ENCODE results near the gene LPO.

Gene LPO

DNA sequence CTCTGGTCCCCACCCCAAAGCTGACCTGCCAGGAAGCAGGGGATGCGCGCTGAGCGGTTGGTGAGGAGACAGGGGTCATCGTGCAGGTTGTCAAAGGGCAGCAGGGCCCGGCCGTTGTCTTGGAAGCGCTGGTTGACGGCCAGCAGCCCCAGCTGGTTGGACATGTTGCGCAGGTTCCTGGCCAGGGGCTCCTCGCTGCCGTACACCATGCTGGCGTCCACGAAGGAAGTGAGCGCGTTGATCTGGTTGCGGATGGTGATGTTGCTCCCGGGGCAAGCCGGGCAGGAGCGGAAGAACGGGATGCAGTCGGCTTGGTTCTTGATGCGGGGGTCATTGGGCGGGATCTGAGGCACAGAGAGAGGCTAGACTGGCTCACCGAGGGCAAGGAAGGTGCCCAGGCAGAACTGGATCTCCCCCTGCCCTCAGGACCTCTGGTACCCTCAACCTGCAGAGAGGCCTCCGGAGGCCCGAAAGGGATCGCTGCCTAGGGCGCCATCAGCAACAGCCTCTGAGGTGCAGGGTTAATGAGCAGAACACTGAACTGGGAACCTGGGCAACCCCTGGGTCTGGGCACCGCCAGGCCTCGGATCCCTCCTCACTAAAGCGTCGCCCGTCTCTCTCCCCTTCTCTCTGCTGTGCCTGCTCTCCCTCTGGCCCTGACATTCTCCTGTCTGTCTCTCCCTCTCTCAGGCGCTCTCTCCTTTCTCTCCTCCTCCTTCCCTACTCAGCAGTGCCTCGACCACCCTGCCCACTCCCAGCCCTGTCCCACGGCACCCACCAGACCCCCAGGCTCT is 39.6 kb downstream of the LPO start:
- DNase-seq (ENCODE audit: low read depth, low spot score): peak; percentile 35

DNA sequence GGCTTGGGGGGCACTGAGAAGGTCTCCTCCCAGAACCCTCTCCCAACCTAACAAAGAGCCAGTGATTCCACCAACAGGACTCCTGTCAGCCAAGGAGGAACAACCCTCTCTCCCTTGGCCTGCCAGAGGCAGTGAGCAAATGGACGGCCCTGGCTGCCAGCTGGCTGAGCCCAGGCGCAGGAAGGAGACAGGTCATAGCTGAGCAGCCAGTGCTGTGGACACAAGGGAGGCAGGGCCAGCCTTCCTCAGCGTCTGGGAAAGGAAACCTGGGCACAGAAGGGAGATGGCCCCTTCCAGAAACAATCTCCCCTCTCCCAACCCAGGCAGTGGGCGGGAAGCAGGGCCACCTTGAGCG is 40.3 kb downstream of the LPO start:
- no peak for DNase-seq (ENCODE audit: low read depth, low spot score)

DNA sequence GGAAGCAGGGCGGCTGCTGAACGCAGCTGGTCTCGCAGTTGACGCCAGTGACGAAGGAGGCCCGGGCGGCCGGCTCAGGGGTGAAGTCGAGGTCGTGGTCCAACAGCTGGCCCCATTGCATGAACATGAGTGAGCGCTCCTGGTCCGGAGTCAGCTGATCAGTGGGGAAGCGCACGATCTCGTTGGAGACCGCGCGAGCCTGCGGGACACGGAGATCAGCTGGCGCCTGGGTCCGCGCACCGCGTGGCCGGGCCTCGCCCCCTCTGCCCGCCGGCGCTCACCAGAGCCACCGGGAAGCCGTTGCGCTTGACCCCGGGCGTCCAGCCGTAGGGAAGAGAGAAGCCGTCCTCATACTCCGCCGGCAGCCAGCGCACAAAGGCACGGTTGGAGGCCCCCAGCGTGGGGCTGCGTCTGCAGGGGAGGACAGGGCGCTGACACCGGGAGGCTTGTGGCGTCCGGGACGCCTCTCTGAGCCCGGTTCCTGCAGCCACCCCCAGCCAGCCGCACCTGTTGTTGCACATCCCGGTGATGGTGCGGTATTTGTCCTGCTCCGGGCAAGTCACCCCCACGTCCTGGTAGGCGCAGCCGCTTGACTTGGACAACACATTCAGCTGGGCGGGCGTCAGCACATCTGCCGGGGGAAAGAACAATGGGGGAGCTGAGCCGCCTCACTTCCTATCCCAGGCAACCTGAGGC is 40.8 kb downstream of the LPO start:
- DNase-seq (ENCODE audit: low read depth, low spot score): peak; percentile 61

DNA sequence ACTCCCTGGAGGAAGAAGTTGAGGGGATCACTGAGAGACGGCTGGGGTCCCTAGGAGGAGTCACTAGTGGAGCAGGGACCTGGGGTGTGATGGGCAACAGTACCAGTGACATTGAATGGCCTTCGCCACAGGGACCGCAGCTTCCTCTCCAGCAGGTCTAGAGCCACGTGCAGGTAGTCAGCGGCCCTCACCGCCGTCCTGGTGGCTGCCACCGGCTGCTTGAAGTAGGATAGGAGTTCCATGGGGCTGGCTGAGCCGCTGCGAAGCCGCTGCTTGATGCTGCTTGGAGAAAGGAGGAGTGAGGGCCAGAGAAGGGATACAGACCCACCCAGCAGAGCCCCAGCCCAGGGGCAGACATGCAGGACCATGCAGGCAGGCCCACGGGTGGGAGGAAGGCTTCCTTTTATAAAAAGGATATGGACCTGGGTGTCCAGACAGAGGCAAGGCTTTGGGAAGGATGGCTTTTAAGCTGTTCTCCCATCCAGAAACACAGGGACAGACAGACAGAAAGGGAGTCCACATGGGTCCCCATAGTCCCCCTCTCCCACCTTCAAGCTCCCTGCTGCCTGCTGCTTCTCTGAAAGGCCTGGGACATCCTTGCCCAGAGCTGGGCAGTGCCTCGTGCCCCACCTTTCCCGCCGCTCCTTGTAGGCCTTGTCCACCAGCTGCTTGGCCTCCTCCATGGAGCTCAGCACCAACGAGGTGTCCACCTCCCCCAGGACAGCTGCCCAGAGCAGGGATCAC is 41.5 kb downstream of the LPO start:
- DNase-seq (ENCODE audit: low read depth, low spot score): peak; percentile 48

DNA sequence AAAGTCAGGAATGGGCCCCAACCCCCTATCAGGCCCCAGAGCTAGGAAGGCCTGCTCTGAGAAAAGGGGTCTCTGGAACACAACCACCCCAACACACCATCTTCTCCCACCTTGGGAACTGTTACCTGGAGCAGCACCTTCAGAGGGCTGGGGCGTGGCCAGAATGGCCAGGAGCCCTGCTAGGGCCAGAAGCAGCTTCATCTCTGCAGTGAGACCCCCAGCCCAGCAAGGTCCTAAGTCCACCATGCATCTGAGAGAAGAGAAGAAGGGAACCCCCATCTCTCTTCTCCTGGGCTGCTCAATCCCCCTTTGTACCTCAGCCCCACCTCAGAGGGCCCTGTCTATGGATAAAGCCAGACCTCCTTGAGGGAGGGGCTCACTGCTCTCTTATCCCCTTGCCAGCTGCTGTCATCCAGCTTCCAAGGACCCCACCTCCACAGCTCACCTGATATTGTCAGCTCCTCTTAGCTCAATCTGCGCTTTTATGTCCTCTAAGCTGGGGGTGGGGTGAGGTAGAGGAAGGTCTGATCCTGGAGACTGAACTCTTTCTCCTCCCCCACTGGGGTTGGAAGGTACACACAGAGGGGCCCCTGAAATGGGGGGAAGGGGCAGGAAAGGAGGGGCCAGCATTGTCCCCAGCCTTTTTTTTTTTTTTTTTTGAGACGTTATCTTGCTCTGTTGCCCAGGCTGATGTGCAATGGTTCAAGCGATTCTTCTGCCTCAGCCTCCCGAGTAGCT is 42.3 kb downstream of the LPO start, which contains the start of gene MPO:
MPO (minus strand) TSS at position 456 of the 738 bp plus-strand sequence; CDS start at position 279, 177 bp downstream.
- no peak for DNase-seq (ENCODE audit: low read depth, low spot score)

DNA sequence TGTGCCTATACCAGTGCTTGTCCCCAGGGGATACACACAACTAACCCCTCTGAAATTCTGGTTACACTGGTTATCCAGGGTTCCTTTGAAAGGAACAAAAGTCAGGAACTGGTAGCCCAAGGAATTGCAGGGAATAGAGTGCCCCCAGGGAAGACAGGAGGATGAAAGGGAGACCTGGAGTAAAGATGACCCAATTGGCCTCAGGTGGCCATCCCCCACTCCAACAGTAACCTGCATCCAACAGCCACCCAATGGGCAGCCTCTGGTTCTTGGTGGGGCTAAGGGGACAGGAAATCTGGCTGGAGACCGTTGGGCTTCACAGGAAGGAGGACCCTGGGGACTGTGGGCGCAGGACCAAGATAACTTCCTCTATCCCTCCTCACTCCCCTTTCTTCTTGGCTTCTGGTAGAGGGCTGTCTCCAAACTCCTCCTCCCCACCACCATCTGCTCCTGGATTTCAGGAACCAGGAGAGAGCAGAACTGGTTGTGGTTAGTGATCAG is 43.2 kb downstream of the LPO start:
- DNase-seq (ENCODE audit: low read depth, low spot score): peak; percentile 77

DNA sequence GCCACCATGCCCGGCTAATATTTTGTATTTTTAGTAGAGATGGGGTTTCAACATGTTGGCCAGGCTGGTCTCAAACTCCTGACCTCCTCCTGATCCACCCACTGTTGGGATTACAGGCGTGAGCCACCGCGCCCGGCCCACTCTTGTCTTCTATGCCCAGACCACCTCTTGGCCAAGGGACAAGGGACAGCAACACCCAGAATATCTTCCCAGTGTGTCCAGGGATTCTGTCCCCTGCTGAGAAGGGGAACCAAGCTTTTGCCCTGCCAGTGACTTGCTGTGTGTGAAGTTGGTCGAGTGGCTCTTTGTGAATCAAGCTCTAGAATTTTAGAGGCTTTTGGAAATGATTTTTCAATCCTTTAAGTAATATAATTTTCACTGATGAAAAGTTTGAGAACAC is 44.1 kb downstream of the LPO start:
- no peak for DNase-seq (ENCODE audit: low read depth, low spot score)

DNA sequence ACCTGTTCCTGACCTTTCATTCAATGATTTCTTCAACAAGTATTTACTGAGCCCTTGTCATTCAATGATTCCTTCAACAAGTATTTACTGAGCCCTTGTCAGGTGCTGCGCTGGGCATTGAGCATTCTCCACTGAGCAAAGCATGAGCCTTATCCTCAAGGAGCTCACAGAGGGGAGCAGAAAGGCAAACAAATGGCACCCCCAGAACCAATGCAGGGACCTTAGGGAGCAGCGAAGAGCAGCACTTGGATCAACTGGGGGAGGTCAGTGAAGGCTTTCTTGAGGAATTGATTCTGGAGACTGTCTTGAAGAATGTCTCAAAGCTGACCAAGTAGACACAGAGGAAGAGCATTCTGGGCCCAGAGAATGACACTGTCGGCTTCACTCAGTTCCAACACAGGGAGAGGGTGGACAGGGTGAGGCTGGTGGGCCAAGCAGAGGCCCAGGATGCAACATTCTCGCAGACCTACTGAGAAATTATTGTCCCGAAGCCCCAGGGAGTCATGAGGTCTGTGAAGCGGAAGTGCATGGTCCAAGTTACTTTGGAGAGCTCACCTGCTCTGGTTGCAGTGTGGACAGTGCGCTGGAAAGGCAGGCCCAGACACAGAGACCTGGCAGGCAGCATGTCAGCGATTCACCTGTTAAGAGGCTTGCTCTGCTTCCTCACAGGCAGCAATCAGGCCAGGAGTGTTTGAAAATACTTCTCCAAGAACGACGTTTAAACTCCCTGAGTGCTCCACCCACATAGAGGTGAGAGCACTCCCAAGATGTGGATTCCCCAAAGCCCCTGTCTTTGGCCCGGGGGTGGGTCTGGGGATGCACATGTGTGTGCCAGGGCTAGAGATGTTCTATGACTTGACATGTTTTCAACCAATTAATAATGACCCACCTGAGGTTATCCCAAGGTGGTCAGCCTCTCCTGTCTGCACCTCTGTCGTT is 45.6 kb downstream of the LPO start:
- DNase-seq (ENCODE audit: low read depth, low spot score): peak; percentile 30

DNA sequence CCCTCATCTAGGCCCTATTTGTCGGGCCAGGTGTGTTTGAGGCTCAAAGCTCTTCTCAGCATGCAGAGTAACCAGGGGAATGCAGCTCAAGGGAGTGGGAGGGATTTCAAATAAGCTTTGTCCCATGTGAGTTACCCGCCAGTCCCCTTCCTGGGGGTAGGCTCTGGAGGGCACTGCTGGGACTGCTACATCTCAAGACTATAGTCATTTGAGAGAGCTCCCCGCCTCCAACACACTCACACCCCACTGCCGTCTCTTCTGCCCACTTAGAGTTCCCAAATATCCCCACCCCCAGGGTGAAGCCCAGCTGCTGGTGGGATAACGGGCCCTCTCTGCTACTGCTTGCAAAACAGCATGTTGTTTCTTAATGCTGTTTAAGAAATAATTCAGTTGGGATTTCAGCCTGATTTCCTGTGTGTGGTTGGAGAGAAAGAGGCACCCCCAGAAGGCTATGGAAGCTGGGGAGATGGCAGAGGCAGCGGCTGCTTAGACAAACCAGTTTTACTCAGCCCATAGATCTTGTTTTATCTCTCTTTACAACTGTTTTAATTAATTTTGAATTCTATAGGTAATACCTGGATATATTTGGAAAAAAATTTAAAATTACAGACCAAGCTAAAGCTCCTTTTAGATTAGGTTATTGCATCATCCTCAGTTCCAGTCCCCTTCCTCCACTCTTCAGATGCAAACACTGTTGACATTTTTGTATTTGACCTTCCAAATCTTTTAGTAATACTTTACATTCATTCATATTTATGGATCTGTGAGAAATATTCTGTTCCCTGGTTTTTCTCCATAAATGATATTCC is 46.4 kb downstream of the LPO start:
- peak; percentile 71 for DNase-seq (ENCODE audit: low read depth, low spot score)

DNA sequence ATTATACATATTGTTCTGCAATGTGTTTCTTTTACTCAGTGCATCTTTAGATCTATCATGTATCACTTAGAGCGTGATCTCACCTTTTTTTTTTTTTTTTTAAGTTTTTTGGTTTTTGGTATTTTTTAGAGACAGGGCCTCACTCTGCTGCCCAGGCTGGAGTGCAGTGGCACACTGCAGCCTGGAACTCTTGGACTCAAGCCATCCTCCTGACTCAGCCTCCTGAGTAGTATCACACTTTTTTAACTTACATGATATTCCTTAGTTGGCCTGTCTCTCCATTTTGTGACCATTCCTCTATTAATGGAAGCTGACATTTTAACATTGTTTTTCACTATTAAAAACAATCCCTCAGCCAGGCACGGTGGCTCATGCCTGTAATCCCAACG is 47.0 kb downstream of the LPO start:
- no peak for DNase-seq (ENCODE audit: low read depth, low spot score)

DNA sequence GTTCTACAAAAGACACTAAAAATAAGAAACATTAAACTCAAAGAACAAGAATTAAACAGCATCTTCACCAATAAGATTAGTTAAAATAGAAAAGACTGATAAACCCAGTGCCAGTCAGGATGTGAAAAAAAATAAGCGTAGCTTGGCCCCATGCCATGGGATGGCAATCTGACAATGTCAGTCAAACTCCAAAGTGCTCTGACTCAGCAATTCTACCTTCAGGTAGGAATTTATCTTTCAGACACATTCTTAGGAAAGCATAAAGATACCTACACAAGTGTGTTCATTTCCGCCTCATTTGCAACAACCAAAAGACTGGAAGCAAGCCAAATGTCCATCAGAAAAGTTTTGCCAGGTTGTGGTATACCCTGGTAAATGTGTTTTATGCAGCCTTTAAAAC is 51.5 kb downstream of the LPO start:
- DNase-seq (ENCODE audit: low read depth, low spot score): no peak

DNA sequence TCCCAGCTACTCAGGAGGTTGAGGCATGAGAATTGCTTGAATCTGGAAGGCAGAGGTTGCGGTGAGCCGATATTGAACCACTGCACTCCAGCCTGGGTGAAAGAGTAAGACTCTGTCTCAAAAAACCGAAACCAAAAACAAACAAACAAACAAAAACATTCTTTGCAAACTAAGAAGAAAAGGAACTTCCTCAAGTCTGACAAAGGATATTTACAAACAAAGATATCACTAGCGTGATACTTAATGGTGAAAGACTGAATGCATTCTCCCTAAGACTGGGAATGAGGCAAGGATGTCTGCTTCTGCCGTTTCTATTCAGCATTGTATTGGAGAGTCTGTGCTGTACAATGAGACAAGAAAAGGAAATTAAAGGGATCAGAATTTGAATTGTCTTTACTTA is 52.9 kb downstream of the LPO start:
- DNase-seq (ENCODE audit: low read depth, low spot score): no peak

DNA sequence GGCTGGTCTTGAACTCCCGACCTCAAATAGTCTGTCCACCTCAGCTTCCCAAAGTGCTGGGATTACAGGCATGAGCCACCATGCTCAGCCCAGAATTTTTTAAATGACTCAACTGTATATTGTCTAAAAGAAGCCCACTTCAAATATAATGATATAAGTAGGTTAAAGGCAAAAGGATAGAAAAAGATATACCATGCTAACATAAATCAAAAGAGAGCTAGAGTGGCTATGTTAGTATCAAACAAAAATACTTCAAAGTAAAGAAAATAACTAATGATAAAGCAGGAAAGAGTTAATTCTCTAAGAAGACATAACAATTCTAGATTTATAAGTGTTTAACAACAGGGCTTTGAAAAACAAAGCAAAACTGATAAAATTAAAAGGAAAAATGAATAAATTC is 55.6 kb downstream of the LPO start:
- no peak for DNase-seq (ENCODE audit: low read depth, low spot score)

DNA sequence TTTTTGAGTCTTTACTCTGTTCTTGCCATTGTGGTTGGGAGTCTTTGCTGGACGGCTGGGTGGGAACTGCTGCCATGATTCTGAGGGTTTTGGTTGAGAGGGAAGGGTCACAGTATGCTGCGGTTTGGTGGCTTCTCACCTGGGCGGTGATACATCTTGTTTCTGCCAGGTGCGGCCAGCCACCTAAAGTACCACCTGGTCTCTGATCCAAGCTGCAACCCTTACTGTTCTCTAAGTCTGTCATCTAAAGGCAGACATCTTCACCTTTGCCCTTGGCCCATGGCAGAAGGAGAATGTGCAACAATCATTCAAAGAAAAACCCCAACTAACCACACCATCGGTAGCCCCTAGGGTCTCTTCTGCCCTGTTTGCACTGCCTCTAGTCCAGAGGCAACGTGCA is 62.0 kb downstream of the LPO start:
- no peak for DNase-seq (ENCODE audit: low read depth, low spot score)

DNA sequence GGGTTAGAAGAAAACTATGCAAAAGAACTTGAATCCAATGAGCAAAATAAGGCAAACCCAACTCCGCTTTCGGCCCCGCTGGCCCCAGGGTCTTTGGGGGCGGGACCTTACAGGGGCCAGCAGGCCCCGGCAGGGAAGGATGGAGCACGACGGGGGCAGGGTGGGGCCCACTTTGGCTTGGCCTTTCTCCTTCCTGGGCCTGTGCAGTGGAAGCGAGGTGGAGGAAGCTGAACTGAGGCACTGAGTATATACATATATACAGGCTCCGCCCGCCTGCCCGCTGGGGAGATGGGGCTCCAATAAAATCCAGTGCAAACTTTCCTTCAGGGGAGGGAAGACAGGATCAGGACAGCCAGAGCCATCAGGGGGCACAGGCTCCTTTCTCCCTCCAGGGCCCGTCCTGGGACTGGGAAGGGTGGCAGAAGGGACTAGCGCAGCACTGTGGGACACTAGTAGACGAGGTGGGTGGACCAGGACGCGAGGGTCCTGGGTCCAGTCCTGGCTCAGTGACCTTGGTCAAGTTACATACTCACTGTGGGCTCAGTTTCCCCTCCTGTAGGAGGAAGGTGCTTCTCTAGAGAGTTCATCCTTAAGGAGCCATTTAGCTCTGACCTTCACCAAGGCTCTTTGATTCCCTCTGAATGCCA is 63.2 kb downstream of the LPO start:
- DNase-seq (ENCODE audit: low read depth, low spot score): no peak

DNA sequence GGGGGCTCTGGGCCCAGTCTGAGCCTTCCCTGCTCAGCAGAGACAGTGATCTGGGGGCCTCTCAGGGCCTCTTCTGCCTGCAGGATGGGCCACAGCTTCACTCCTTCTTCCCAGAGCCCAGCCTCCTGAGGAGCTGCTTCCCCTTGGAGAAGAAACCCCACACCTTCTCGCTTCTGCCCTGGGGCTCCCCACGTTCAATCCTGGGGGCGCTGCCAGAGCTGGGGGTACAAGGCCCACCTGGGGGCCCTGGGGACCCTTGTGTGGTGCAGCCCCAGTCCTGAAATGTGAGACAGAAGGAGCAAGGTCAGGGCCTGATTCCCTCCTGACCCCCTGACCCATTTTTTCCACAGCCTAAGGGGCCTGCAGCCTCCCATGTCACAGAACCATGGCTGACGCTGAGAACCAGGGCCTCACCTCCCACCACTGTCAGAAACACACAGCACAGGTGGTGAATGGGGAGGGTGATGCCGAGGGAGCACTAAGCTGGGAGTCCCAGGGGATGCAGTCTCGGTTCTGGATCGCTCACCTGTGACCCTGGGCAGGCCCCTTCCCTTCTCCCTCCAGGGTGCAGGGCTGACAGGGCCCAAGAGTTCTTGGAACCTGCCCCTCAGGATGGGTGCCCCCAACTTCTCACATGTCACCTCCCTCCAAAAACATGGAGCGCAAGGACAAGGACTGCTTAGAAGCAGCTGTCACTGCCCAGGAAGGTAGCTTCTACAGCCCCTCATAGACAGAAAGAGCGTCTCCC is 64.0 kb downstream of the LPO start:
- DNase-seq (ENCODE audit: low read depth, low spot score): no peak

DNA sequence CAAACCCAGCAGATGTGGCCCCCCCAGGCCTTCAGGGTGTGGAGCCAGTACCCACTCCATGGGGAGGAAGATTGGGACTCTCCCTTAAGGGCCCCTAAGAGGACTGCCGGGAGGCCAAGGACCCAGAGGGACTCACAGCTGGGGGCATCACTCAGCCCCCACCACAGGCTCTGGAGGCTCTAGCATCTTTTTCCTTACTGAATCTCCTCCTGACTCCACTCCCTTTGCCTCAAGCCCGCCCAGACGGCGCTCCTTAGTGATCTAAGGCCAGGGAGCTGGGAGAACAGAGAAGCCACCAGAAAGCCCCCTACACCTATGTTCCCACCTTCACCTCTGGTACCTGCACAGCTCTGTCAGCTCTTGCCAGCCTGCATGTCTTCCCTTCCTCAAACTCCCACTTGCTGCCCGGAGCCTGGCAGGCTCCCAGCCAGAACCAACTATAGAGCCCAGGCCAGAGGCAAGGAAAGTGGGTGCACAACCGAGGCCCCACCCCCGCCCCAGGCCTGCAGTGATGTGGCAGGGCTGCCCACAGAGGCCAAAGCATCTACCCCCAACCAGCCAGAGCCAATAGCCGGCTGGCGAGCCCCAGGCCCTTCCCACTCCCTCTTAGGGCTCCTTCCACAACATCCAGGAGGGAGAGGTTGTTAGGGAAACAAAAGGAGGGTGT is 64.7 kb downstream of the LPO start:
- no peak for DNase-seq (ENCODE audit: low read depth, low spot score)

Measured in ELF-1 (cell line).